Activated CD4-positive, alpha-beta T cell treated with anti-CD3 and anti-CD28 coated beads for 36 hours (primary cell): ENCODE data around the gene PPHLN1. TPM values are rescaled to one million over a fixed set of nuclear protein-coding genes. Genes with fewer than 3 reads are reported as not detected.
"Not testable (repeated sequence)": the region's sequence is repeated elsewhere in the genome, so short reads cannot be mapped to it uniquely, and the experiment has no call there.

ENCODE experiments used
- ATAC-seq: fragments of 200-7000 bp; cut with Tn5 transposase; one replicate; pipeline ENCODE4 v1.10.0; 2021; ENCODE audit warnings: mild to moderate bottlenecking, moderate library complexity
- CTCF ChIA-PET: fragments of 350-600 bp; sonication (Branson Sonifier 250); formaldehyde crosslinking; loops from one replicate; lab custom pipeline; 2021; ENCODE audit warnings: antibody characterized with exemption; lab: Charles Lee
- POLR2A ChIA-PET: fragments of 350-600 bp; sonication (Branson Sonifier 250); formaldehyde crosslinking; loops from one replicate; lab custom pipeline; 2021; ENCODE audit warnings: antibody characterized with exemption, inconsistent platforms; lab: Charles Lee
- DNase-seq: peaks from one replicate; pipeline ENCODE4 v3.0.0-alpha.2; 2020
- H3K27ac Mint-ChIP-seq: one replicate; pipeline ENCODE4 v1.8.0; 2021; ENCODE audit warnings: mixed read lengths
- H3K27me3 Mint-ChIP-seq: one replicate; pipeline ENCODE4 v1.8.0; 2021; ENCODE audit warnings: mixed read lengths
- H3K36me3 Mint-ChIP-seq: one replicate; pipeline ENCODE4 v1.8.0; 2021; ENCODE audit warnings: low read depth, mixed read lengths
- H3K4me1 Mint-ChIP-seq: one replicate; pipeline ENCODE4 v1.8.0; 2021; ENCODE audit warnings: mixed read lengths
- H3K4me3 Mint-ChIP-seq: one replicate; pipeline ENCODE4 v1.8.0; 2021; ENCODE audit warnings: mild to moderate bottlenecking, moderate library complexity, mixed read lengths
- H3K9me3 Mint-ChIP-seq: one replicate; pipeline ENCODE4 v1.8.0; 2021; ENCODE audit warnings: low read depth, mixed read lengths
- intact Hi-C, 2 experiments: fragments of 100-400 bp; cut with DNase I in 1 of 2; cut with micrococcal nuclease in 1 of 2; formaldehyde crosslinking; loops; one replicate each; pipeline versions ENCODE4 v1.14.2 to v1.15.1; 2022 to 2024; cut with DNase I, micrococcal nuclease
- total RNA-seq, 2 experiments: library from RNA; stranded (reverse); gene quantifications; one replicate each; pipeline ENCODE4 v1.2.3, GENCODE V29; 2021

The PPHLN1 gene
- total RNA-seq, 2 experiments from 2014 or later: 86.2 to 90.0 TPM

DNA sequence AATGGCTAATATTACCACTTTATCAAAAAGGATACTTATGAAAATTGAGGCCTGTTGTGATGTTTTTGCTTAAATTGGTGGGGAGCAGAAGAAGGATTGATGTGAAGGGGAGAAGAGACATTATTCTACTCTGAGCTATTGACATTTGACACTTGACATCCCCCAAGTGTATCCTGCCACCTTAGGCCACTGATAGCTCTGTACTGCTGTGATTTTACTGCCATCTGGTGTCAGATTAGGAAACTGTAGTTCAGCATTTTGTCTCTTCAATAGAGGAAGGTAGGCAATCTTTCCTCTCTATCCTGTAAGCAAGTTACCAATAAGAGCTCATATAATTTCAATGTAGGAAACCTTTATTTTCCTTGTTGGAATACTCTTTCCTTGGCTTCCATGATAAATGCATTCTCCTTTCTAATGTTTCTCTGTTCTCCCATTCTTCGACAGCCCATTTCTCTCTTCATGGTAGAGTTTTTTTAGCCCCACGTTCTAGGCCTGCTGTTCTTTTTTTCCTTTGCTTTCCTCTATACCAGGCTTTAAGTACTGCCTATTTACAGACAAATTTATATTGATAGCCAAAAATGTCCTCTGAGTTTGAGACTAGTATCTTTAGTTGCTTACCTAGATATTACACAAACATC, 46.3 kb downstream of the PPHLN1 start:
- ChIA-PET POLR2A (interaction anchor here (1.0 kb wide), 1 partner anchor 185 kb away, joined by 3 read pairs; no protein-coding TSS in a partner anchor), CTCF (interaction anchor here (0.6 to 3.0 kb wide), 38 partner anchors 11 to 1425 kb away, joined by 3 to 40 read pairs (median 4); partner anchors contain the start of gene GXYLT1)
- DNase-seq: peak; percentile 22
- peaks cover 5% of the 10 kb centered on the region for H3K4me1 Mint-ChIP-seq
- H3K36me3 Mint-ChIP-seq: peaks cover 6% of the 10 kb centered on the region
- no peaks in the 10 kb centered on the region for H3K27me3 Mint-ChIP-seq
- intact Hi-C loops: loop anchor here (1.0 to 10.0 kb wide), 9 partner anchors 29 to 1425 kb away; partner anchors contain the start of genes PPHLN1 (in 1 of the 2) and ZCRB1 (in 1 of the 2)
- H3K9me3 Mint-ChIP-seq: no peaks in the 10 kb centered on the region
- peak; percentile 90 for ATAC-seq
- no peak overlapping the region for H3K4me3 Mint-ChIP-seq
- H3K27ac Mint-ChIP-seq: no peak overlapping the region

DNA sequence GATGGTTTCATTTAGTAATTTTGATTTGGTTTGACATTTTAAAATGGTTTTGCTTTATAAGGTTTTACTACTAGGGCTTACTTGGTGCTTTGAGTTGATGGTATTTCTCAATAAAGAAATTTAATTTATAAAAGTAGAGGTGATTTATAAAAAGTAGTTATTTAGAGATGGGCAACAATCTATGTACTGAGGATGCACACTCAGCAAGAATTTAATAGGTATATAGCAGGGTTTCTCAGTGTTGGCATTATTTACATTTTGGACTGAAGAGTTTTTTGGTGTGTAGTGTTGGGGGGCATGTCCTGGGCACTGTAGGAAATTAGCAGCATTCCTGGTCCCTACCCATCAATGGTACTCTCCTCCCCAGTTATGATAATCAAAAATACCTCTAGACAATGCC, 47.7 kb downstream of the PPHLN1 start:
- POLR2A ChIA-PET: interaction anchor here (0.7 kb wide), 1 partner anchor 266 kb away, joined by 5 read pairs; no protein-coding TSS in a partner anchor
- CTCF ChIA-PET: interaction anchor here (2.3 to 3.0 kb wide), 2 partner anchors 30 to 42 kb away, joined by 10 read pairs; no protein-coding TSS in a partner anchor
- Mint-ChIP-seq H3K4me1 (peaks cover 5% of the 10 kb centered on the region), H3K4me3 (no peak overlapping the region), H3K9me3 (no peaks in the 10 kb centered on the region), H3K36me3 (peaks cover 8% of the 10 kb centered on the region), H3K27me3 (no peaks in the 10 kb centered on the region), H3K27ac (no peak overlapping the region)
- intact Hi-C loops: loop anchor here (2.0 to 10.0 kb wide), 7 partner anchors 31 to 1426 kb away; partner anchors contain the start of genes PPHLN1 (in 1 of the 2) and ZCRB1 (in 1 of the 2)
- DNase-seq (no peak), ATAC-seq (no peak)

DNA sequence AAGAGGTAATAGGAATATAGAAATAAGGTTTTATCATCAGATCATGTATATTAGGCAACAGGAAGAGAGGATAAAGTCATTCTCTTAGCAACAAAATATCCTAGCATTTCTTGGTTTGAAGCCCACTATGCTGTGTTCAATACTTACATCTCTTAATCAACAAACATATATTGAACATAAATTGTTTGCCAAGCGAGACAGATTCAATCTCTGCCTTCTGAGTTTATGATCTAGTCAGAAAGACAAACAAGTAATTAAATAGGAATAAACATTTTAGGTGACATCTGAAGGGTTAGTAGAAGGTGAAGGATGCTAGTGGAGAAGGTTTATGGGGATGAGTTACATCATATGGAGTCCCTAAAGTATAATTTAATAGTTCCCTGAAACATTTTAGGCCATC, 54.8 kb downstream of the PPHLN1 start:
- peaks cover 19% of the 10 kb centered on the region for H3K36me3 Mint-ChIP-seq

DNA sequence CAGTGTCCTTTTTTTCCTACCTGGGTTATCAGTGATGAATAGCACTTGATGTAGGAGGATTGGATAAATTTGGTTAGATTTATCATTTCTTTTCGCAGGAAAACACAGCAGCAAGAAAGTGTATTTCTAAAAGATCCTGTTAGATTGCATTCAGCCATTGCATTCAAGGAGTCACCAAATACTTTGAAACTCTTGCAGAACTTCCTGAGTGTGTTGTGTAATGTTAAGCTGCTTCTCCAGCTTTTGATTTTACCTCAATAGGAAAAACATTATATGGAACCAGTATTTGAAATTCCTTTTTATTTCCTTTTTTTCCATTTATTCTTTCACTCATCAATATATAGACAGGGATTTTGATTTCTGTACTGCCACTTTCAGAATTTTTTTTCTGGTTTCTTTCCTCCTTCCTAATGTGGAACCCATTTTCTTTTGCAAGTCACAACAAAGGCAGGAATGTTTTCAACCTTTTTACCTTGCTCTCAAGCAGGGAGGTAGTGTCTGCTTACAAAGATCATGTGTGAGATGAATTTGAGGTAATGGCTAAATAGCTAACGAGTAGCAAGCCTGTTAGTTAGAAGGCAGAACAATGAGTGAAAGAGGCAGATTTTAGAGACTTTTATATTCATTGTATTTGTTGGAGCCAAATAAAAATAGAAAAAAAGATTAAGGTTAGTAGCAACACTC, 56.2 kb downstream of the PPHLN1 start:
- H3K9me3 Mint-ChIP-seq: no peaks in the 10 kb centered on the region
- intact Hi-C loops: no loop called here
- DNase-seq (no peak), ATAC-seq (no peak)
- H3K4me3 Mint-ChIP-seq: no peak overlapping the region
- H3K4me1 Mint-ChIP-seq: peaks cover 5% of the 10 kb centered on the region
- CTCF ChIA-PET: interaction anchor here (0.7 to 8.1 kb wide), 2 partner anchors 10 kb away, joined by 3 to 40 read pairs; no protein-coding TSS in a partner anchor
- H3K36me3 Mint-ChIP-seq: peaks cover 15% of the 10 kb centered on the region
- POLR2A ChIA-PET: no interaction called here
- H3K27ac Mint-ChIP-seq: no peak overlapping the region
- no peaks in the 10 kb centered on the region for H3K27me3 Mint-ChIP-seq

More for the DNA sequence above, 54.8 kb downstream of the PPHLN1 start:
- ChIA-PET CTCF (interaction anchor here (1.1 to 8.1 kb wide), 3 partner anchors 9 to 10 kb away, joined by 4 to 40 read pairs (median 7); no protein-coding TSS in a partner anchor), POLR2A (no interaction called here)
- no peak overlapping the region for H3K4me3 Mint-ChIP-seq
- H3K27ac Mint-ChIP-seq: no peak overlapping the region
- ATAC-seq (no peak), DNase-seq (no peak)
- peaks cover 5% of the 10 kb centered on the region for H3K4me1 Mint-ChIP-seq
- no peaks in the 10 kb centered on the region for H3K27me3 Mint-ChIP-seq
- no peaks in the 10 kb centered on the region for H3K9me3 Mint-ChIP-seq
- intact Hi-C loops: no loop called here

DNA sequence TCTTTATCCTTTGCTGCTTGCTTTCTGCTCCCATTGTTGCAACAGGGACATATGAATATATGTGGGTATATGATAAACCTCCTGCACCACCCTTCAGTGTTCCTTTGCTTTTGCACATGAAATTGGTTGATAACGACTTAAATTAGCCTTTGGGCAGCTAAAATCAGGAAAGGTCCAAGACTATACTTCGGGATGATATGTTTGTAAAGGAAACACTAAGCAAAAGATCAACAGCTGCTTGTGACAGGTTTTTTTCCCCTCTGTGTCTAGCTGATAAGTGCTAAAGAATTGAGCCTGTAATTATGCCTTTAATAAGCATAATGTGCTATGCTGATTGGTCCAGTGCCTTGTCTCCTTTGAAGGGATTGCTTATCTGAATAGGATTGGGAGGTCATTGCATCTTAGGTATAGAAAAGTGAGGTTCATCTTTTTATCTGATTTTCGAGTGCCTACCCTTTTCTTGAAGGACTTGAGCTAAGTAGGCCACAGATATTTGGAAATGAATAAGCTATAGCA, 59.4 kb downstream of the PPHLN1 start:
- H3K36me3 Mint-ChIP-seq: peaks cover 33% of the 10 kb centered on the region
- H3K9me3 Mint-ChIP-seq: no peaks in the 10 kb centered on the region
- H3K27ac Mint-ChIP-seq: no peak overlapping the region
- H3K27me3 Mint-ChIP-seq: no peaks in the 10 kb centered on the region
- H3K4me3 Mint-ChIP-seq: no peak overlapping the region
- ATAC-seq (no peak), DNase-seq (no peak)
- ChIA-PET CTCF (interaction anchor here (1.0 to 8.1 kb wide), 5 partner anchors 10 to 361 kb away, joined by 3 to 40 read pairs (median 3); no protein-coding TSS in a partner anchor), POLR2A (no interaction called here)
- intact Hi-C loops: no loop called here
- peaks cover 5% of the 10 kb centered on the region for H3K4me1 Mint-ChIP-seq

DNA sequence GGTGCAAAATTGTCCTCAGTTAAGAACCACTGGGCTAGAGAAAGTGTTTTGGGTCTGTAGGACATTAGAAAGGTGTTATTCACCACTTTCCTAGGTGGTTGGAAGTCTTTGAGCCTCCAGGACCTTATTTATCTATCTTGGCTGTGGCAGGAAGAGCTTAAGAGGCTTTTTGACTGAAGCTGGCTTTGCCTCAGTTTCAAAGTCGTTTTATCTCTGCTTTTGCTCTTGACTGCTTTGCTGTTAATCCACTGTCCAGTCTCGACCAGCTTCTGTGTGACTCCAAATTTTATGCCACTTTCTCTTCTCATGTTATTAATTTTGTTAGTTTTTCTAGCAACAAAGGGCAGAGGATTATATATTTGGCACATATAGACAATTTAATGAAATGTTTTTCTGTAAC, 60.3 kb downstream of the PPHLN1 start:
- ATAC-seq: no peak
- Mint-ChIP-seq H3K27ac (no peak overlapping the region), H3K4me1 (peaks cover 2% of the 10 kb centered on the region), H3K36me3 (peaks cover 38% of the 10 kb centered on the region), H3K27me3 (no peaks in the 10 kb centered on the region), H3K4me3 (no peak overlapping the region), H3K9me3 (no peaks in the 10 kb centered on the region)
- ChIA-PET CTCF (interaction anchor here (1.0 to 8.1 kb wide), 6 partner anchors 8 to 362 kb away, joined by 3 to 40 read pairs (median 3); no protein-coding TSS in a partner anchor), POLR2A (no interaction called here)
- no peak for DNase-seq
- intact Hi-C loops: no loop called here

DNA sequence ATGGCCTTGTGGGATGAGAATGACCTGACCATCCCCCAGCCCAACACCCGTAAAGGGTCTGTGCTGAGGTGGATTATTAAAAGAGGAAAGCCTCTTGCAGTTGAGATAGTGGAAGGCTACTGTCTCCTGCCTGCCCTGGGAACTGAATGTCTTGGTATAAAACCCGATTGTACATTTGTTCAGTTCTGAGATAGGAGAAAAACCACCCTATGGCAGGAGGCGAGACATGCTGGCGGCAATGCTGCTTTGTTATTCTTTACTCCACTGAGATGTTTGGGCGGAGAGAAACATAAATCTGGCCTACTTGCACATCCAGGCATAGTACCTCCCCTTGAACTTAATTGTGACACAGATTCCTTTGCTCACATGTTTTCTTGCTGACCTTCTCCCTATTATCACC, 62.1 kb downstream of the PPHLN1 start:
- H3K4me3 Mint-ChIP-seq, DNase-seq, POLR2A ChIA-PET, CTCF ChIA-PET, H3K4me1 Mint-ChIP-seq, ATAC-seq, intact Hi-C loops, H3K9me3 Mint-ChIP-seq, H3K27ac Mint-ChIP-seq, H3K27me3 Mint-ChIP-seq: not testable (repeated sequence)
- H3K36me3 Mint-ChIP-seq: peaks cover 36% of the 10 kb centered on the region

DNA sequence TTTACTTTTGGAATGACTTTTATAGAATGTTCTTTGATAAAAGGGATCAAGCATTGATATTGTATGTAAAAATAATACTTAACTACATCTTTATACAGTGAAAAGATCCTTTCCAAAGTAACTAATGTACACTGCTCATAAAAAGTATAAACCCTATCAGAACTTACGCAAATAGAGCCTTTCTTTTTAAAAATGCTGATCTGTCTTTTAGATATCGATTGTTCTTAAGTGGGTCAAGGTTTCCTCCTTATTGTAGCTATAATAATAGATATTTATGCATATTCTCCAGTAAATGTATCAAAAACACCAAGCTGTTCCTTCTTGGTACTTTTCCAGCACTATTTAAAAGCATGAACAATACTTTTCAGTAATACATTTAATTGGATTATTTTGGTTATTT, 68.5 kb downstream of the PPHLN1 start:
- peaks cover 31% of the 10 kb centered on the region for H3K36me3 Mint-ChIP-seq
- H3K4me3 Mint-ChIP-seq: no peak overlapping the region
- H3K27me3 Mint-ChIP-seq: no peaks in the 10 kb centered on the region
- DNase-seq (no peak), ATAC-seq (no peak)
- POLR2A ChIA-PET: no interaction called here
- intact Hi-C loops: no loop called here
- H3K9me3 Mint-ChIP-seq: no peaks in the 10 kb centered on the region
- no peak overlapping the region for H3K27ac Mint-ChIP-seq
- CTCF ChIA-PET: no interaction called here
- no peaks in the 10 kb centered on the region for H3K4me1 Mint-ChIP-seq

DNA sequence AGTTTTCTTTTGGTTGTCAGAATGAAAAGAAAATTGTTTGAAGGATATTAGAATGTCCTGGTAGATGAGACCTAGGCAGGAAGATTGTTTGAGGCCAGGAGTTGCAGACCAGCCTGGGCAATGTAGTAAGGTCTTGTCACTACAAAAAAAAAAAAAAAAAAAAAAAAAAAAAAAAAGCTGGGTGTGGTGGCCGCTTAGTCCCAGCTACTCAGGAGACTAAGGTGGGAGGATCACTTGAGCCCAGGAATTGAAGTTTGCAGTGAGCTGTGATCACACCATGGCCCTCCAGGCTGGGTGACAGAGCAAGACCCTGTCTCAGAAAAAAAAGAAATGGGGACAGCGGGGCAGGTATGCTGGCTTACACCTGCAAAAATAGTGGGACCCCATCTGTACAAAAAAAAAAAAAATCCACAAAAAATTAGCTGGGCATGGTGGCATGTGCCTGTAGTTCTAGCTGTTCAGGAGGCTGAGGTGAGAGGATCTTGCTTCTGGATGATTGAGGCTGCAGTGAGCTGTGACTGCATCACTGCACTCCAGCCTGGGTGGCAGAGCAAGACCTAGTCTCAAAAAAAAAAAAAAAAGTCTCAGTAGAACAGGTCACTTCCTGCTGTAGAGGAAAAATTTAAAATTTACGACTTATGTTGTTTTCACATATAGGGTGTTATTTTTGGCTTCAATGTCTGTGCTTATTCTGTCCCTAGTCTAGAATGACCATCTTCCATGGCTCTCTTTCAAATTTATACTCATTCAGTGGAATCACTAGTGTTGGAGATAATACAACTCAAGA, 70.7 kb downstream of the PPHLN1 start:
- intact Hi-C loops: no loop called here
- POLR2A ChIA-PET: no interaction called here
- Mint-ChIP-seq H3K36me3 (peaks cover 32% of the 10 kb centered on the region), H3K27me3 (no peaks in the 10 kb centered on the region), H3K9me3 (no peaks in the 10 kb centered on the region), H3K4me3 (no peak overlapping the region), H3K4me1 (no peaks in the 10 kb centered on the region), H3K27ac (no peak overlapping the region)
- DNase-seq: no peak
- CTCF ChIA-PET: interaction anchor here (0.5 to 0.6 kb wide), 2 partner anchors 18 to 214 kb away, joined by 3 read pairs; no protein-coding TSS in a partner anchor
- peak; percentile 26 for ATAC-seq

DNA sequence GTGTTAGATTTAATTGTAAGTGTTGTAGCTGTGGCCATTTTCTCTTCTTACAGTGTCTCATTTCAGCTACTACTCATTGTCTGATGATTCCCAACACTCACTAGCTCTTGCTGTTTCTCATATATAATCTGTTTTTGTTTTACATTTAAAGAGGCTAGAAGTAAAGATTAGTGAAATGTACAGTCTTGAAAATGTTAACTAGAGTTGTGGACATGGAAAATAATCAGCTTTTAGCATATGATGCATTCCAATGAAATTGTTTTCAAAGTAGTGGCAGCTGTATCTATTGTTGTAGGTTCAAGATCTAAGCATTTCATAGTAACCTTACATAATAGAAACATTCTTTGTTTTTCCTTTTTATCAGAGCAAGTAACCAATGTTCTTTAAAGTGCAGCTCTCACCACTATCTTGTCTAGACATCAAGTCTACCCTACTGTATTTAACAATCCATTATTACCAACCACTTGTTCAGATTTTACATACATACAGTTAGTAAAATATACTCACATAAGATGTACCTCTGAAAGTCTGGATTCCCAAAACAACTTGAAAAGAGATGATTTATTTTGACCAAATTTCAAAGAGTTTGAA, 76.9 kb downstream of the PPHLN1 start:
- H3K36me3 Mint-ChIP-seq: peaks cover 36% of the 10 kb centered on the region
- H3K4me3 Mint-ChIP-seq: no peak overlapping the region
- ATAC-seq (no peak), DNase-seq (no peak)
- no peak overlapping the region for H3K27ac Mint-ChIP-seq
- no peaks in the 10 kb centered on the region for H3K9me3 Mint-ChIP-seq
- no peaks in the 10 kb centered on the region for H3K4me1 Mint-ChIP-seq
- intact Hi-C loops: no loop called here
- ChIA-PET CTCF (interaction anchor here (0.6 to 1.3 kb wide), 3 partner anchors 24 to 440 kb away, joined by 3 to 4 read pairs (median 3); no protein-coding TSS in a partner anchor), POLR2A (no interaction called here)
- H3K27me3 Mint-ChIP-seq: no peaks in the 10 kb centered on the region
